HL-60 (cell line): ENCODE data around the gene GSTO1.
A peak's percentile ranks its signal among the peaks of the same experiment; 100 is the strongest.

Experiments
- CTCF ChIP-seq: IDR thresholded peaks from one replicate; pipeline ENCODE4 v1.5.1; 2011; ENCODE audit warnings: low read length, control low read depth, inconsistent platforms; ENCODE audit not compliant: insufficient read depth
- GABPA ChIP-seq: IDR thresholded peaks from 2 replicates; pipeline ENCODE4 v1.6.1; 2012; ENCODE audit warnings: low read depth
- POLR2AphosphoS5 ChIP-seq: IDR thresholded peaks from 2 replicates; pipeline ENCODE4 v1.6.1; 2012; ENCODE audit warnings: low read depth
- SPI1 ChIP-seq: IDR thresholded peaks from 2 replicates; pipeline ENCODE4 v1.6.1; 2012; ENCODE audit warnings: low read depth, mild to moderate bottlenecking, borderline replicate concordance

GRCh38 chr10:104255311-104255981 is 754 bp downstream of the GSTO1 start:
- TF ChIP-seq CTCF, result no peak
- no peak for TF ChIP-seq POLR2AphosphoS5
- no peak for TF ChIP-seq GABPA
- TF ChIP-seq SPI1, result peak; percentile 83; the same call in 1 of the 2 replicates
